GM18502 (cell line): ENCODE measurements around the gene OVOL1.
"Not testable (repeated sequence)": the region's sequence is repeated elsewhere in the genome, so short reads cannot be mapped to it uniquely, and the experiment has no call there.

Experiments
- ATAC-seq: cut with Tn5 transposase; IDR thresholded peaks from one replicate; pipeline ENCODE4 v1.9.1; 2021; ENCODE audit warnings: mild to moderate bottlenecking; ENCODE audit not compliant: unreplicated experiment, poor library complexity

OVOL1 gene

DNA sequence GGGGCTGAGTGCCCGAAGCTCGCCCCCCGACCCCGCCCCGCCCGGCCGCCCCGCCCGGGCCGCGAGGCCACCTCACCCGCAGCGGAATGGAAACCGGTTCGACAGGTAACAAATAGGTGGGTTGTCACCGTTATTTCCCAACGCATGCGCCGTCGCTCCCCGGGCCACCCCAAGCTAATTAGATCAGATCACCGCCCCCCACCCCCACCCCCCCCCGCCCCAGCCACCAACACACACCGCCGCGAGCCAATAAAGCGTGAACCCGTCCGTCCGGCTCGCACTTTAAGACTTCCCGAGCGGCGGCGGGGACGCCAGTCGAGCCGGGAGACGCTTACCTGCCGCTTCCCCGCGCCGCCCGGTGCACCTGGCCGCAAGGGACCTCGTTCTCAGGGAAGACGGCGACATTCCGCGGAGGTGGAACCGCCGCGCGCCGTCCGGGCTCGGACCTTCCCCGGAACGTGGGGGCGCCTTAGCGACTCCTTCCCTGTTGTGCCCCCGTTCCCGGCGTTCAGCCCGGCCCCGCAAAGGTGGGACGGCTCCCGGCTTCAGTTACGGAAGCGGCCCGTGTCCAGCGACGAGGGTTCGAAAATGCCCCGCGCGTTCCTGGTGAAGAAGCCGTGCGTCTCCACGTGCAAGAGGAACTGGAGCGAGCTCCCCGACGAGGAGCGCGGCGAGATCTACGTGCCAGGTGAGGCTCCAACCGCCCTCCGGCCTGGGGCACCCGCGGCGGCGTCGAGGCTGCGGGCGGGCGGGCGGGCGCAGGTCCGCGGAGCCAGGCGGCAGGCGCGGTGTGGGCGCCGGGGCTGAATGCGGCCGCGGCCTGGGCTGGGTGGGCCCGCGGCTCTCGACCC is at the start of gene OVOL1:
OVOL1 (plus strand) TSS at position 278 of the 851 bp plus-strand sequence; CDS start at position 589, 311 bp downstream.
- no peak for ATAC-seq

GRCh38 chr11:65739022-65739421 is 47.8 kb upstream of the OVOL1 start:
- no peak for ATAC-seq

DNA sequence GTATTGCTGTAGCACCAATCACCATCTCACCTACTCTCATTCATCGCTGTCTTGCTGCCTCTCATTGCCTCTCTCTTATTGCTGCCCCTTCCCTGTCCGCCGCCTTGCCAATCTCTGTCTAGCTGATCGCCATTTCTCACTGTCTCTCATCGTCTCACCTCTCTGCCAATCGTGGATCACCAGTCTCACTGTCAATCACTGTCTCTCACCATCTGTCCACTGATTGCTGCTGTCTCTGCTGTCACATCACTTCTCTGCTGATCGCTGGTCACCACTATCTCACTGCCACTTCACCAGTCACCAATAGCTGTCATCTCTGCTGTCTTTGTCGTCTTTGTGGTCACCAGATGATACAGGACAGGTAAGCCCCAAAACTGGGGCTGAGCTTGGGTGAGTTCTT is 45.7 kb upstream of the OVOL1 start:
- ATAC-seq, result no peak

DNA sequence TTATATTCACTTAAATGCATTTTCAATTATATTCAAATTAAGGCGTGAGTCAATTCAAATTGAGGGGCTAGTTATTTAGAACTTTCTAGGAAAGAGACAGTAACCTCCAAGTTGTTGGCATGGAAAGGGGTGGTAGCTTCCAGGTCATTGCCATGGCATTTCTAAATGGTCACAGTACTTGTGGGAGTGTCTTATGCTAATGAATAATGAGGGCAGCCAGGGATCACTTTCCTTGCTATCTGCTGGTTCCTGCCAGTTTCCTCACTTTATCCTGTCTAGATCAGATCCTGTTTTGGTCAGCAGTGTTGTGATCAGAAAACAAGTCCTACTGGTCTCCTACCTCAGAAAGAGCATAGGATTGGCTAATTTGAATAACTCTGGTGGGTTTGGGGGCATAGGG is 44.5 kb upstream of the OVOL1 start:
- ATAC-seq, result no peak

GRCh38 chr11:65743681-65744025 is 43.2 kb upstream of the OVOL1 start:
- ATAC-seq, result no peak

- no peak for ATAC-seq
These were observed 42.7 kb upstream of the OVOL1 start for GRCh38 chr11:65744026-65744698.

DNA sequence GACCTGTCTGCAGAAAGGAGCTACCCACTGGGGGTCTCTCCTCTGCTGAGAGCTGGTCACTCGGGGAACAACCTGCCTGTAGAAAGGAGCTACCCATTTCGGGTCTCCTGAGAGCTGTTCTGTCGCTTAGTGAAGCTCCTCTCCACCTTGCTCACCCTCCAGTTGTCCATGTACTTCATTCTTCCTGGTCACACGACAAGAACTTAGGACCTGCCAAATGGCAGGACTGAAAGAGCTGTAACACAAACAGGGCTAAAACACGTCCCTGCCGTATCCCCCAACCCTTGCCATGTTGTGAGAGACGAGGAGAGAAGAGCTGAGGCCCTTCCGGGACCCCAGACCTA is 42.2 kb upstream of the OVOL1 start:
- ATAC-seq, result no peak

DNA sequence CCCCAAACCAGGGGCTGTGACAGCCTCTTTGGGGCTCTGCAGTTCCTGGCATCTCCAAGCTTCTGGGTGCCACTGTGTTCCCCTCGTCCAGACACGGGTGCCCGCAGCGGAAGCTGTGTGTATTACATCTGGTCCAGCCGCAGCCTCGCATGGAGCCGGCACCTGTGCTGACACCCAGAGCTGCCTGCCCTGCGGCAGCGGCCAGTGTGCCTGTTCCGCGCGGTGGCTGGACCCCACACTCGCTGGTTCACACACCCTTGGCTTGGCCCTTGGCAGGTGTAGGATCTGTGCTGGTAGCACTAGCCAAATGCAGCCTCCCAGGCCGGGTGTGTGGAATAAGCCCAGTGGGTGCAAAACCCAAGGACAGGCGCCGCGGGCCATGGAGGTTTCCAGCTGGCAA is 41.8 kb upstream of the OVOL1 start:
- ATAC-seq, result no peak

DNA sequence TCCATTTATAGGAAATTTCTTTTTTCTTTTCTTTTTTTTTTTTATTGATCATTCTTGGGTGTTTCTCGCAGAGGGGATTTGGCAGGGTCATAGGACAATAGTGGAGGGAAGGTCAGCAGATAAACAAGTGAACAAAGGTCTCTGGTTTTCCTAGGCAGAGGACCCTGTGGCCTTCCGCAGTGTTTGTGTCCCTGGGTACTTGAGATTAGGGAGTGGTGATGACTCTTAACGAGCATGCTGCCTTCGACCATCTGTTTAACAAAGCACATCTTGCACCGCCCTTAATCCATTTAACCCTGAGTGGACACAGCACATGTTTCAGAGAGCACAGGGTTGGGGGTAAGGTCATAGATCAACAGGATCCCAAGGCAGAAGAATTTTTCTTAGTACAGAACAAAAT is 24.7 kb upstream of the OVOL1 start:
- ATAC-seq, result not testable (repeated sequence)

DNA sequence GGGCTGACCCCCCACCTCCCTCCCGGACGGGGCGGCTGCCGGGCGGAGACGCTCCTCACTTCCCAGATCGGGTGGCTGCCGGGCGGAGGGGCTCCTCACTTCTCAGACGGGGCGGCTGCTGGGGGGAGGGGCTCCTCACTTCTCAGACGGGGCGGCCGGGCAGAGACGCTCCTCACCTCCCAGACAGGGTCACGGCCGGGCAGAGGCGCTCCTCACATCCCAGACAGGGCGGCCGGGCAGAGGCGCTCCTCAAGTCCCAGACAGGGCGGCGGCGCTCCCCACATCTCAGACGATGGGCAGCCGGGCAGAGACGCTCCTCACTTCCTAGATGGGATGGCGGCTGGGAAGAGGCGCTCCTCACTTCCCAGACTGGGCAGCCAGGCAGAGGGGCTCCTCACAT is 24.0 kb upstream of the OVOL1 start:
- ATAC-seq, result not testable (repeated sequence)

DNA sequence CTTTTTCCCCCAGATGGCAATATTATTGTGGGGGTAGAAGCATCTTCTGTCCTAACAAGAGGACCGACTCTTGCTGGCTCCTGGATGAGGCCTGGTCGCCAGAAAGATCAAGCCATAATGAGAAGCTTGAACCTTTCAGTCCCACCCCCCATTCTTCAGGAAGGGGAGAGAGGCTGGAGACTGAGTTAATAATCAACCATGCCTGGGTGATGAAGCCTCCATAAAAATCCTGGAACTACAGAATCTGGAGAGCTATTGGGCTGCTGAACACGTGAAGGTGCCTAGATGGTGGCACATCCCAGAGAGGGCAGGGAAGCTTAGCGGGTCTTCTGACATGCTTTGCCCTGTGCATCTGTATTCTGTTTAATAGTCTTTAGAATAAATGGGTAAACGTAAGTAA is 22.4 kb upstream of the OVOL1 start:
- no peak for ATAC-seq

DNA sequence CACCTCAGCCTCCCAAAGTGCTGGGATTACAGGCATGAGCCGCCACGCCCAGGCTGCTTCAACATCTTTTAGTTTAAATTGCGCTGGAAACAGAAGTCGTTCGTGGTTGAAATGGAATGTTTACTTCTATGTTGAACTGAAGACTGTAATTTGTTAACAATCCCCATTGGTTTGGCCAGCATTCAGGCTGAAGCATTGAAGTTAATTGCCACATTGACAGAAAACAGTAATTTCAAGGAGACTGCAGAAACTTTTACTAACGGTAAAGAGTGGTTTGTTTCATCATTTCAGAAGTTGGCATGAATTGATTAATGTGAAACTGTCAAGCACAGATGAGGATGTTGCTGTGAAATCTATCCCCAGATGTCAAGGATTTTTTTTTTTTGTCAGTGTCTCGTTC is 20.3 kb upstream of the OVOL1 start:
- no peak for ATAC-seq

DNA sequence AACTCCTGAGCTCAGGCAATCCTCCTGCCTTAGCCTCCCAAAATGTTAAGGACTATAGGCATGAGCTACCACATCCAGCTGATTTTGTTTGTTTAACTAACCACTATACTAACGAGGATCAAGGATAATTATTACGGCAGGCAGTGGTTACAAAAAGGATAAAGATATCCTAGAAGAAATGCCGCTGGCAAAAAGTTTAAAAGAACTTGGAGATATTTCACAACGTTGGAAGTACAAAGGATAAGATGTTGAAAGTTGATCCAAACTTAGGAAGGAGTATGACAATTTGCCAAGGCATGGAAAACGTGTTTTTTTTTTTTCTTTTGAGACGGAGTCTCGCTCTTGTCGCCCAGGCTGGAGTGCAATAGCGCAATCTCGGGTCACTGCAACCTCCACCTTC is 19.5 kb upstream of the OVOL1 start:
- no peak for ATAC-seq

DNA sequence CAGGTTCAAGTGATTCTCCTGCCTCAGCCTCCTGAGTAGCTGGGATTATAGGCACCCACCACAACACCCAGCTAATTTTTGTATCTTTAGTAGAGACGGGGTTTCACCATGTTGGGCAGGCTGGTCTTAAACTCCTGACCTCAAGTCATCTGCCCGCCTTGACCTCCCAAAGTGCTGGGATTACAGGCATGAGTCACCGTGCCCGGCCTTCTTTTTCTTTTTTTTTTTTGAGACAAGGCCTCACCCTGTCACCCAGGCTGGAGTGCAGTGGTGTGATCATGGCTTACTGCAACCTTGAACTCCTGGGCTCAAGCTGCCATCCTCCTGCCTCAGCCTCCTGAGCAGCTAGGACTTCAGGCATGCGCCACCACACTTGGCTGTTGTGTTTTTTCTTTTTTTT is 19.1 kb upstream of the OVOL1 start:
- not testable (repeated sequence) for ATAC-seq

- no peak for ATAC-seq
These were observed 15.8 kb upstream of the OVOL1 start for GRCh38 chr11:65770951-65771567.

DNA sequence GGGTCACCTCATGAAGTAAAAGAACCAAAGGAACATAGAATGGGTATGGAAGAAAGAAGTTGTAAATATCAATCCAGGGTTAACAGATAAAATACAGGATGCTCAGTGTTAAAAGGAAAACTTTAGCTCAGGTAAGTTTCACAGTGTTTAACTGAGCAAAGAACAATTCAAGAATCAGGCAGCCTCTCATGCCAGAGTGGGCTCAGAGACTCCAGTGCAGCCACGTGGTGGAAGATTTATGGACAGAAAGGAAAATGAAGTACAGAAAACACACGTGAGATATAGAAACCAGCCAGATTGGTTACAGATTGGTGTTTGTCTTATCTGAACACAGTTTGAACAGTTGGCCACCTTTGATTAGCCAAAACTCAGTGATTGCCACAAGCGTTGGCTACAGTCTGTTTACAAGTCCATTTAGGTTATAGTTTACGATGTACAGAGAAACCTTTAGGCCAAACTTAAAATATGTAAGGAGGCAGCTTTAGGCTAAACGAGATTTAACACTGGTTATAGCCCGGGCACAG is 15.2 kb upstream of the OVOL1 start:
- no peak for ATAC-seq

GRCh38 chr11:65773784-65774411 is 13.0 kb upstream of the OVOL1 start:
- no peak for ATAC-seq

DNA sequence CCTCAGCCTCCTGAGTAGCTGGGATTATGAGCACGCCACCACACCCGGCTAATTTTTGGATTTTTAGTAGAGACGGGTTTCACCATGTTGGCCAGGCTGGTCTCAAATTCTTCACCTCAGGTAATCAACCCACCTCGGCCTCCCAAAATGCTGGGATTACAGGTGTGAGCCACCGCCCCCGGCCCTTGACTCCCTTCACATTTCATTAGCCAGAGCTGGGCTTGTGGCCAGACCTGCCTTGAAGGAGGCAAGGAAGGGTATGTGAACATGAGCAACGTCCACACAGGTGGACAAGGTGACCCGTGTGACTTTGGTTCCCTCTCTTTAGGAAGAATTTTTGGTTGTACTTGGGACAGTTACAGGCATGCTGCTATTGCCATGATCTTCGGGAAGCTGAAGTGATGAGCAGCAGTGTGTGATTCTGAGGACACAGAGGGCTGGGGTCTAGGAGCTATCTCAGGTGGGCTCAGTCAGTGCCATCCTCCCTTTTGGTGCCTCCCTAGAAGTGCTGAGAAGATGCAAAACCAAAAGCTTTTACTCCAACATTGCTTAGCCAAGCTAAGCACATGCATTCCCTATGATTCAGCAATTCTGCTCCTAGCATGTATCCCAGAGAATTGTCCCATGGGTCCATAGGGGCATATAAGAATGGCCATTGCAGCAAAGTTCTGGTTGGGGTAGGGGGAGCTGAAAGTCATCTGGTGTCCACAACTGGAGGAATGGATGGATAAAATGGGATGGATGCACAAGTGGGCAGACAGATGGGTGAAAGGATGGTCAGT is 12.1 kb upstream of the OVOL1 start:
- ATAC-seq, result no peak

- no peak for ATAC-seq
These were observed 10.7 kb upstream of the OVOL1 start for GRCh38 chr11:65776196-65776595.

DNA sequence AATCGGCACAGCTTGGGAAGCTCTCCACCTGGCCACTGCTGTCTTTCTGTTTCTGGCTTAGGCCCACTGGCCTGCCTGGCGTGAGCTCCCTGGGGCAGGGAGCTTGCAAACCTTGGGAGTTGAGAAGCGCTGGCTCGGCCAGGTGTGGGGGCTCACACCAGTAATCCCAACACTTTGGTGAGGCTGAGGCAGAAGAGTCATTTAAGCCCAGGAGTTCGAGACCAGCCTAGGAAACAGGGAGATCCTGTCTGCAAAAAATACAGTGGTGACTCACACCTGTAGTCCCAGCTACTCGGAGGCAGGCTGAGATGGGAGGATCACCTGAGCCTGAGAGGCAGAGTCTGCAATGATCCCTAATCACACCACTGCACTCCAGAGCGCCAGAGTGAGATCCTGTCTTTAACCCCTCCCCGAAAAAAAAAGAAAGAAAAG is 10.1 kb upstream of the OVOL1 start:
- no peak for ATAC-seq
